Central memory CD8-positive, alpha-beta T cell (primary cell): ENCODE measurements around the gene BDNF.

Source experiments
- ATAC-seq: fragments of 150-1000 bp; cut with Tn5 transposase; replicated peaks from 2 replicates; pipeline ENCODE4 v1.10.0; 2022; ENCODE audit warnings: mild to moderate bottlenecking, moderate FRiP score, moderate number of reproducible peaks; ENCODE audit not compliant: poor library complexity, severe bottlenecking; ENCODE audit errors: extremely low read depth
- DNase-seq, 2 donors: peaks; one replicate each; pipeline ENCODE4 v3.0.0; 2021; ENCODE audit warnings: low spot score in 2 of 2
- H3K27ac Mint-ChIP-seq: one replicate; pipeline ENCODE4 v1.8.0; 2022; ENCODE audit warnings: low read depth, mild to moderate bottlenecking, moderate library complexity, mixed read lengths
- H3K27me3 Mint-ChIP-seq: one replicate; pipeline ENCODE4 v1.8.0; 2022; ENCODE audit warnings: mixed read lengths
- H3K36me3 Mint-ChIP-seq: one replicate; pipeline ENCODE4 v1.8.0; 2022; ENCODE audit warnings: mild to moderate bottlenecking, moderate library complexity, mixed read lengths; ENCODE audit not compliant: insufficient read depth
- H3K4me1 Mint-ChIP-seq: one replicate; pipeline ENCODE4 v1.8.0; 2022; ENCODE audit warnings: mixed read lengths
- H3K4me3 Mint-ChIP-seq: one replicate; pipeline ENCODE4 v1.8.0; 2022; ENCODE audit warnings: mild to moderate bottlenecking, moderate library complexity, mixed read lengths
- H3K9me3 Mint-ChIP-seq: one replicate; pipeline ENCODE4 v1.8.0; 2022; ENCODE audit warnings: mixed read lengths

The BDNF gene

GRCh38 chr11:27614092-27614491 is 86.2 kb downstream of the BDNF start:
- no peak overlapping the region for H3K4me3 Mint-ChIP-seq
- ATAC-seq = no peak
- H3K4me1 Mint-ChIP-seq = no peaks in the 10 kb centered on the region
- H3K27me3 Mint-ChIP-seq = no peaks in the 10 kb centered on the region
- no peaks in the 10 kb centered on the region for H3K9me3 Mint-ChIP-seq
- no peak overlapping the region for H3K27ac Mint-ChIP-seq
- no peak for DNase-seq
- H3K36me3 Mint-ChIP-seq = no peaks in the 10 kb centered on the region

GRCh38 chr11:27612932-27613880 is 87.0 kb downstream of the BDNF start:
- no peaks in the 10 kb centered on the region for H3K27me3 Mint-ChIP-seq
- H3K36me3 Mint-ChIP-seq = no peaks in the 10 kb centered on the region
- no peak overlapping the region for H3K4me3 Mint-ChIP-seq
- no peaks in the 10 kb centered on the region for H3K9me3 Mint-ChIP-seq
- no peak overlapping the region for H3K27ac Mint-ChIP-seq
- DNase-seq (no peak), ATAC-seq (no peak)
- H3K4me1 Mint-ChIP-seq = no peaks in the 10 kb centered on the region

GRCh38 chr11:27611947-27612455 is 88.3 kb downstream of the BDNF start:
- H3K4me1 Mint-ChIP-seq = no peaks in the 10 kb centered on the region
- no peaks in the 10 kb centered on the region for H3K27me3 Mint-ChIP-seq
- H3K4me3 Mint-ChIP-seq = no peak overlapping the region
- H3K36me3 Mint-ChIP-seq = no peaks in the 10 kb centered on the region
- H3K27ac Mint-ChIP-seq = no peak overlapping the region
- H3K9me3 Mint-ChIP-seq = no peaks in the 10 kb centered on the region
- ATAC-seq (no peak), DNase-seq (no peak)

GRCh38 chr11:27611390-27611789 is 88.9 kb downstream of the BDNF start:
- no peak overlapping the region for H3K27ac Mint-ChIP-seq
- H3K9me3 Mint-ChIP-seq = no peaks in the 10 kb centered on the region
- H3K36me3 Mint-ChIP-seq = no peaks in the 10 kb centered on the region
- no peak for DNase-seq
- no peak for ATAC-seq
- H3K27me3 Mint-ChIP-seq = no peaks in the 10 kb centered on the region
- no peaks in the 10 kb centered on the region for H3K4me1 Mint-ChIP-seq
- H3K4me3 Mint-ChIP-seq = no peak overlapping the region

GRCh38 chr11:27610946-27611345 is 89.3 kb downstream of the BDNF start:
- ATAC-seq (no peak), DNase-seq (no peak)
- no peaks in the 10 kb centered on the region for H3K9me3 Mint-ChIP-seq
- no peaks in the 10 kb centered on the region for H3K36me3 Mint-ChIP-seq
- H3K27ac Mint-ChIP-seq = no peak overlapping the region
- no peaks in the 10 kb centered on the region for H3K27me3 Mint-ChIP-seq
- H3K4me1 Mint-ChIP-seq = no peaks in the 10 kb centered on the region
- no peak overlapping the region for H3K4me3 Mint-ChIP-seq

- no peak overlapping the region for H3K4me3 Mint-ChIP-seq
- no peaks in the 10 kb centered on the region for H3K27me3 Mint-ChIP-seq
- no peaks in the 10 kb centered on the region for H3K9me3 Mint-ChIP-seq
- H3K27ac Mint-ChIP-seq = no peak overlapping the region
- no peaks in the 10 kb centered on the region for H3K36me3 Mint-ChIP-seq
- DNase-seq (no peak), ATAC-seq (no peak)
- no peaks in the 10 kb centered on the region for H3K4me1 Mint-ChIP-seq
These were observed 90.0 kb downstream of the BDNF start for GRCh38 chr11:27610280-27610679.

GRCh38 chr11:27608951-27609350 is 91.3 kb downstream of the BDNF start:
- Mint-ChIP-seq H3K27ac (no peak overlapping the region), H3K36me3 (no peaks in the 10 kb centered on the region), H3K4me1 (no peaks in the 10 kb centered on the region), H3K4me3 (no peak overlapping the region), H3K27me3 (no peaks in the 10 kb centered on the region), H3K9me3 (no peaks in the 10 kb centered on the region)
- ATAC-seq (no peak), DNase-seq (no peak)

- Mint-ChIP-seq H3K4me1 (no peaks in the 10 kb centered on the region), H3K4me3 (no peak overlapping the region)
- ATAC-seq = no peak
These were observed 94.8 kb downstream of the BDNF start for GRCh38 chr11:27605422-27605821.

More at GRCh38 chr11:27605422-27605821, 94.8 kb downstream of the BDNF start:
- Mint-ChIP-seq H3K36me3 (no peaks in the 10 kb centered on the region), H3K27me3 (no peaks in the 10 kb centered on the region), H3K27ac (no peak overlapping the region), H3K9me3 (no peaks in the 10 kb centered on the region)
- no peak for DNase-seq
